IMR-90 (cell line): ENCODE results near the gene SHOX. TPM values are rescaled to one million over a fixed set of nuclear protein-coding genes. Genes with fewer than 3 reads are reported as not detected.

Experiments
- ATAC-seq: fragments of 200-7000 bp; cut with Tn5 transposase; 2 replicates; pipeline ENCODE4 v1.9.1; 2020; ENCODE audit warnings: low read depth, mild to moderate bottlenecking, moderate library complexity
- BruUV-seq: library from RNA; stranded (reverse); fragments of 400-500 nt; replicated peaks from 2 replicates; lab custom pipeline; 2021; lab: Mats Ljungman, UMichigan
- CTCF ChIA-PET: fragments of 300-600 bp; formaldehyde crosslinking; extraction: SDS; loops from one replicate; lab custom pipeline; 2021; ENCODE audit warnings: antibody characterized with exemption; lab: Yijun Ruan, JAX
- POLR2A ChIA-PET: fragments of 300-600 bp; sonication (Branson Sonifier 250); formaldehyde crosslinking; loops from one replicate; lab custom pipeline; 2022; ENCODE audit warnings: antibody characterized with exemption; ENCODE audit not compliant: unreplicated experiment; lab: Charles Lee
- DNase-seq: peaks from one replicate; pipeline ENCODE4 v3.0.0; 2013
- H2AFZ ChIP-seq: replicated peaks from 2 replicates; pipeline ENCODE3; 2013; ENCODE audit warnings: low read length, mild to moderate bottlenecking; ENCODE audit not compliant: poor library complexity
- H2AK5ac ChIP-seq: 2 replicates; pipeline ENCODE4 v1.6.1; 2013; ENCODE audit warnings: low read depth, low read length, inconsistent platforms
- H2AK9ac ChIP-seq: replicated peaks from 2 replicates; pipeline ENCODE3; 2013; ENCODE audit warnings: mild to moderate bottlenecking, low read depth, low read length, moderate library complexity; ENCODE audit not compliant: poor library complexity
- H2BK120ac ChIP-seq: 2 replicates; pipeline ENCODE4 v1.6.1; 2013; ENCODE audit warnings: low read depth, low read length, inconsistent platforms
- H2BK15ac ChIP-seq: 3 replicates; pipeline ENCODE4 v1.6.1; 2013; ENCODE audit warnings: low read depth, low read length, inconsistent platforms
- H2BK20ac ChIP-seq: 2 replicates; pipeline ENCODE4 v1.6.1; 2013; ENCODE audit warnings: low read depth, mild to moderate bottlenecking, inconsistent platforms, low read length, moderate library complexity
- H2BK5ac ChIP-seq: 2 replicates; pipeline ENCODE4 v1.6.1; 2013; ENCODE audit warnings: mild to moderate bottlenecking, low read depth, low read length, inconsistent platforms; ENCODE audit not compliant: poor library complexity, severe bottlenecking
- H3K14ac ChIP-seq: replicated peaks from 2 replicates; pipeline ENCODE4 v1.6.1; 2013; ENCODE audit warnings: low read depth, low read length, inconsistent platforms
- H3K18ac ChIP-seq: 2 replicates; pipeline ENCODE4 v1.6.1; 2013; ENCODE audit warnings: low read depth, low read length, control low read depth
- H3K23ac ChIP-seq: 2 replicates; pipeline ENCODE4 v1.6.1; 2013; ENCODE audit warnings: low read depth, low read length, inconsistent platforms
- H3K27ac ChIP-seq: 2 replicates; pipeline ENCODE4 v1.5.1; 2013; ENCODE audit warnings: mild to moderate bottlenecking, control low read depth, low read length; ENCODE audit not compliant: insufficient read depth
- H3K27me3 ChIP-seq: 2 replicates; pipeline ENCODE4 v1.6.1; 2013; ENCODE audit warnings: low read length; ENCODE audit not compliant: control insufficient read depth, insufficient read depth
- H3K36me3 ChIP-seq: 2 replicates; pipeline ENCODE4 v1.6.1; 2013; ENCODE audit warnings: low read length, mixed read lengths; ENCODE audit not compliant: control insufficient read depth, insufficient read depth
- H3K4ac ChIP-seq: 2 replicates; pipeline ENCODE4 v1.6.1; 2013; ENCODE audit warnings: low read depth, low read length, inconsistent platforms
- H3K4me1 ChIP-seq: 2 replicates; pipeline ENCODE4 v1.6.1; 2013; ENCODE audit warnings: low read length, mixed read lengths; ENCODE audit not compliant: control insufficient read depth, insufficient read depth
- H3K4me2 ChIP-seq: 2 replicates; pipeline ENCODE4 v1.6.1; 2013; ENCODE audit warnings: low read depth, mild to moderate bottlenecking, control low read depth, low read length, moderate library complexity
- H3K4me3 ChIP-seq: 2 replicates; pipeline ENCODE4 v1.5.1; 2013; ENCODE audit warnings: low read depth, mild to moderate bottlenecking, control low read depth, low read length, moderate library complexity; ENCODE audit not compliant: insufficient read depth
- H3K56ac ChIP-seq: 2 replicates; pipeline ENCODE4 v1.6.1; 2013; ENCODE audit warnings: low read length, inconsistent platforms; ENCODE audit not compliant: insufficient read depth; ENCODE audit errors: extremely low read depth
- H3K79me1 ChIP-seq, 2 experiments: 2 replicates each; pipeline ENCODE4 v1.6.1; 2013; ENCODE audit warnings: low read length in 2 of 2, inconsistent platforms in 1 of 2, low read depth in 1 of 2
- H3K9ac ChIP-seq: 2 replicates; pipeline ENCODE4 v1.6.1; 2013; ENCODE audit warnings: low read depth, low read length, control low read depth
- H3K9me1 ChIP-seq: 2 replicates; pipeline ENCODE4 v1.6.1; 2013; ENCODE audit warnings: low read length, inconsistent platforms; ENCODE audit not compliant: insufficient read depth
- H3K9me3 ChIP-seq: 2 replicates; pipeline ENCODE4 v1.6.1; 2013; ENCODE audit warnings: low read length; ENCODE audit not compliant: control insufficient read depth, insufficient read depth
- H4K20me1 ChIP-seq: 2 replicates; pipeline ENCODE4 v1.6.1; 2013; ENCODE audit warnings: low read length, inconsistent platforms; ENCODE audit not compliant: insufficient read depth
- H4K5ac ChIP-seq: 2 replicates; pipeline ENCODE4 v1.6.1; 2013; ENCODE audit warnings: mild to moderate bottlenecking, low read depth, low read length, control low read depth
- H4K8ac ChIP-seq, 2 experiments: 2 replicates each; pipeline ENCODE4 v1.6.1; 2013; ENCODE audit warnings: low read depth in 2 of 2, low read length in 2 of 2, control low read depth in 1 of 2, inconsistent platforms in 1 of 2
- H4K91ac ChIP-seq: 2 replicates; pipeline ENCODE4 v1.6.1; 2013; ENCODE audit warnings: low read depth, low read length, inconsistent platforms; ENCODE audit not compliant: insufficient read depth
- BHLHE40 ChIP-seq: fragments of 150-350 bp; IDR thresholded peaks from 2 replicates; pipeline ENCODE4 v1.6.1; 2016; ENCODE audit warnings: mild to moderate bottlenecking, low read depth, low read length
- CEBPB ChIP-seq: IDR thresholded peaks from 2 replicates; pipeline ENCODE4 v1.6.1; 2012; ENCODE audit warnings: low read depth, low read length, improper control_type of control experiment
- CHD1 ChIP-seq: IDR thresholded peaks from 2 replicates; pipeline ENCODE4 v1.6.1; 2012; ENCODE audit warnings: low read depth, low read length, improper control_type of control experiment
- FOS ChIP-seq: fragments of 150-350 bp; IDR thresholded peaks from 2 replicates; pipeline ENCODE4 v1.6.1; 2016; ENCODE audit warnings: low read depth, low read length
- MAFK ChIP-seq: IDR thresholded peaks from 2 replicates; pipeline ENCODE4 v1.6.1; 2012; ENCODE audit warnings: low read depth, low read length, improper control_type of control experiment
- MAZ ChIP-seq: IDR thresholded peaks from 2 replicates; pipeline ENCODE4 v1.6.1; 2012; ENCODE audit warnings: low read depth, mild to moderate bottlenecking, low read length, improper control_type of control experiment, moderate library complexity, borderline replicate concordance
- MXI1 ChIP-seq: IDR thresholded peaks from 2 replicates; pipeline ENCODE4 v1.6.1; 2012; ENCODE audit warnings: low read depth, mild to moderate bottlenecking, low read length, moderate library complexity, borderline replicate concordance
- NFE2L2 ChIP-seq: fragments of 150-350 bp; IDR thresholded peaks from 2 replicates; pipeline ENCODE4 v1.6.1; 2016; ENCODE audit warnings: low read depth, mild to moderate bottlenecking, low read length
- POLR2A ChIP-seq: IDR thresholded peaks from 2 replicates; pipeline ENCODE4 v1.6.1; 2012; ENCODE audit warnings: mild to moderate bottlenecking, low read depth, low read length
- RAD21 ChIP-seq: IDR thresholded peaks from 2 replicates; pipeline ENCODE4 v1.6.1; 2012; ENCODE audit warnings: low read length, improper control_type of control experiment
- RCOR1 ChIP-seq: IDR thresholded peaks from 2 replicates; pipeline ENCODE4 v1.6.1; 2012; ENCODE audit warnings: mild to moderate bottlenecking, low read length, improper control_type of control experiment; ENCODE audit not compliant: insufficient replicate concordance
- RFX5 ChIP-seq: IDR thresholded peaks from 2 replicates; pipeline ENCODE4 v1.8.0; 2012; ENCODE audit warnings: low read depth, mild to moderate bottlenecking, low read length, moderate library complexity
- SMC3 ChIP-seq: fragments of 150-350 bp; IDR thresholded peaks from 2 replicates; pipeline ENCODE4 v1.6.1; 2016; ENCODE audit warnings: low read depth, mild to moderate bottlenecking, antibody characterized with exemption, low read length, moderate library complexity
- WGBS, 2 experiments: methylation state at CpG; one replicate each; pipeline versions ENCODE4 v1.1.5 to v1.1.7; 2013; ENCODE audit warnings: missing lambda C conversion rate in 2 of 2; ENCODE audit not compliant: insufficient read length in 1 of 2; ENCODE audit errors: extremely low coverage in 2 of 2; 5-methylcytosine and 5-hydroxymethylcytosine counted together
- dilution Hi-C: fragments of 300-500 bp; cut with HindIII; formaldehyde crosslinking; loops from one replicate; pipeline ENCODE4 v1.14.3; 2018; ENCODE audit warnings: low sequenced_read_pairs; ENCODE audit not compliant: unreplicated experiment
- in situ Hi-C: fragments of 300-500 bp; cut with MboI; formaldehyde crosslinking; loops from 3 replicates; pipeline ENCODE4 v1.14.3; 2019; ENCODE audit warnings: low sequenced_read_pairs, inconsistent platforms, mixed read lengths
- intact Hi-C: fragments of 100-400 bp; cut with micrococcal nuclease; formaldehyde crosslinking; loops from 2 replicates; pipeline ENCODE4 v1.10.0; 2022
- polyA plus RNA-seq, 3 experiments: library from polyadenylated mRNA; depleted of rRNA; stranded (reverse); fragments of >200 nt; gene quantifications; 2 replicates each; pipeline ENCODE4 v1.2.3, GENCODE V29; 2012; ENCODE audit warnings: low replicate concordance in 1 of 3
- total RNA-seq: library from RNA; depleted of rRNA; stranded (reverse); fragments of >200 nt; gene quantifications from 2 replicates; pipeline ENCODE4 v1.2.3, GENCODE V29; 2012
- TF ChIP-seq, protein P1 (sequence below): fragments of 150-350 bp; IDR thresholded peaks from 2 replicates; pipeline ENCODE4 v1.6.1; 2017; ENCODE audit warnings: mild to moderate bottlenecking, antibody characterized with exemption, low read length, low read depth
- TF ChIP-seq, protein P2 (sequence below): fragments of 150-350 bp; IDR thresholded peaks from 2 replicates; pipeline ENCODE4 v1.6.1; 2016; ENCODE audit warnings: low read depth, mild to moderate bottlenecking, low read length, moderate library complexity, borderline replicate concordance
- TF ChIP-seq, protein P3 (sequence below): conservative IDR thresholded peaks from 2 replicates; pipeline ENCODE4 v1.5.1; 2012; ENCODE audit warnings: mild to moderate bottlenecking, low read depth, low read length, improper control_type of control experiment

The SHOX gene
- total and polyA plus RNA-seq, 2 of the 4 experiments (the other 2 are of a cell fraction): not detected

DNA sequence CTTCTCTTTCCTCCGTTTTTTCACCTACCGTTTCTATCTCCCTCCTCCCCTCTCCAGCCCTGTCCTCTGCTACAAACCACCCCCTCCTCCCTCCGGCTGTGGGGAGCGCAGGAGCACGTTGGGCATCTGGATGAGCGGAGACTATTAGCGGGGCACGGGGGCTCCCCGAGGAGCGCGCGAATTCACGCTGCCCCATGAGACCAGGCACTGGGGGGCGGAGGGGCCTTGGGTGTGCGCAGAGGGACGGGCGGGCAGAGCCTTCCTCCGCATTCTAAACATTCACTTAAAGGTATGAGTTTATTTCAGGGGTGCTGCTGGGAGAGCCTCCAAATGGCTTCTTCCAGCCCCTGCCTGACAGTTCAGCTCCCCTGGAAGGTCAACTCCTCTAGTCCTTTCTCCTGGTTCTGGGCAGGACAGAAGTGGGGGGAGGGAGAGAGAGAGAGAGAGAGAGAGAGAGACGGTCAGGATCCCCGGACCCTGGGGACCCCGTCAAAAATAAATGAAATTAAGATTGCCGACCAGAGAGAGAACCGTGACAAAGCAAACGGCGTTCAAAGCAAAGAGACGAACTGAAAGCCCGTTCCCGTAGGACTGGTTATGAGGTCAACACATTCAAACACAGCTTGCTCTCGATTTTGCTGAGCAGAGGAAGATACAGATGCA lies 5.0 kb downstream of the SHOX start:
- H3K9me3 ChIP-seq: no peaks in the 10 kb centered on the region
- ATAC-seq (no peak), DNase-seq (no peak)
- CTCF ChIA-PET: no interaction called here
- TF ChIP-seq POLR2A (no peak), MXI1 (no peak), NFE2L2 (no peak), CHD1 (no peak), SMC3 (no peak), CEBPB (no peak), RFX5 (no peak), BHLHE40 (no peak), MAFK (no peak), FOS (no peak), RCOR1 (no peak), MAZ (no peak), RAD21 (no peak)
- TF ChIP-seq, protein P1, sequence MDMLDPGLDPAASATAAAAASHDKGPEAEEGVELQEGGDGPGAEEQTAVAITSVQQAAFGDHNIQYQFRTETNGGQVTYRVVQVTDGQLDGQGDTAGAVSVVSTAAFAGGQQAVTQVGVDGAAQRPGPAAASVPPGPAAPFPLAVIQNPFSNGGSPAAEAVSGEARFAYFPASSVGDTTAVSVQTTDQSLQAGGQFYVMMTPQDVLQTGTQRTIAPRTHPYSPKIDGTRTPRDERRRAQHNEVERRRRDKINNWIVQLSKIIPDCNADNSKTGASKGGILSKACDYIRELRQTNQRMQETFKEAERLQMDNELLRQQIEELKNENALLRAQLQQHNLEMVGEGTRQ: no peak
- TF ChIP-seq, protein P2, sequence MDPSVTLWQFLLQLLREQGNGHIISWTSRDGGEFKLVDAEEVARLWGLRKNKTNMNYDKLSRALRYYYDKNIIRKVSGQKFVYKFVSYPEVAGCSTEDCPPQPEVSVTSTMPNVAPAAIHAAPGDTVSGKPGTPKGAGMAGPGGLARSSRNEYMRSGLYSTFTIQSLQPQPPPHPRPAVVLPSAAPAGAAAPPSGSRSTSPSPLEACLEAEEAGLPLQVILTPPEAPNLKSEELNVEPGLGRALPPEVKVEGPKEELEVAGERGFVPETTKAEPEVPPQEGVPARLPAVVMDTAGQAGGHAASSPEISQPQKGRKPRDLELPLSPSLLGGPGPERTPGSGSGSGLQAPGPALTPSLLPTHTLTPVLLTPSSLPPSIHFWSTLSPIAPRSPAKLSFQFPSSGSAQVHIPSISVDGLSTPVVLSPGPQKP: no peak
- TF ChIP-seq, protein P3, sequence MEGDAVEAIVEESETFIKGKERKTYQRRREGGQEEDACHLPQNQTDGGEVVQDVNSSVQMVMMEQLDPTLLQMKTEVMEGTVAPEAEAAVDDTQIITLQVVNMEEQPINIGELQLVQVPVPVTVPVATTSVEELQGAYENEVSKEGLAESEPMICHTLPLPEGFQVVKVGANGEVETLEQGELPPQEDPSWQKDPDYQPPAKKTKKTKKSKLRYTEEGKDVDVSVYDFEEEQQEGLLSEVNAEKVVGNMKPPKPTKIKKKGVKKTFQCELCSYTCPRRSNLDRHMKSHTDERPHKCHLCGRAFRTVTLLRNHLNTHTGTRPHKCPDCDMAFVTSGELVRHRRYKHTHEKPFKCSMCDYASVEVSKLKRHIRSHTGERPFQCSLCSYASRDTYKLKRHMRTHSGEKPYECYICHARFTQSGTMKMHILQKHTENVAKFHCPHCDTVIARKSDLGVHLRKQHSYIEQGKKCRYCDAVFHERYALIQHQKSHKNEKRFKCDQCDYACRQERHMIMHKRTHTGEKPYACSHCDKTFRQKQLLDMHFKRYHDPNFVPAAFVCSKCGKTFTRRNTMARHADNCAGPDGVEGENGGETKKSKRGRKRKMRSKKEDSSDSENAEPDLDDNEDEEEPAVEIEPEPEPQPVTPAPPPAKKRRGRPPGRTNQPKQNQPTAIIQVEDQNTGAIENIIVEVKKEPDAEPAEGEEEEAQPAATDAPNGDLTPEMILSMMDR: no peak
- H3K36me3 ChIP-seq: no peaks in the 10 kb centered on the region
- no peak overlapping the region for H2AK5ac ChIP-seq
- no peak overlapping the region for H3K27ac ChIP-seq
- H3K9ac ChIP-seq: no peak overlapping the region
- no peak overlapping the region for H4K91ac ChIP-seq
- H3K23ac ChIP-seq: no peak overlapping the region
- H3K4me1 ChIP-seq: no peaks in the 10 kb centered on the region
- H4K5ac ChIP-seq: no peak overlapping the region
- no peak overlapping the region for H2BK120ac ChIP-seq
- H2BK20ac ChIP-seq: no peak overlapping the region
- H3K4ac ChIP-seq: no peak overlapping the region
- no peaks in the 10 kb centered on the region for H3K9me1 ChIP-seq
- dilution Hi-C loops (no loop called here), intact Hi-C loops (no loop called here), in situ Hi-C loops (no loop called here)
- WGBS, 2 experiments: 0% methylated on average over 2 of the region's 29 CpGs; no CpG with 5 or more reads in 1 of the 2 experiments
- no peaks in the 10 kb centered on the region for H3K79me1 ChIP-seq
- no peak overlapping the region for H3K14ac ChIP-seq
- POLR2A ChIA-PET: no interaction called here
- no peak overlapping the region for H3K56ac ChIP-seq
- no peak overlapping the region for H3K4me3 ChIP-seq
- BruUV-seq: no TSS peak
- no peak overlapping the region for H3K18ac ChIP-seq
- no peaks in the 10 kb centered on the region for H4K20me1 ChIP-seq
- H4K8ac ChIP-seq: no peak overlapping the region
- H2BK15ac ChIP-seq: no peak overlapping the region
- no peak overlapping the region for H2BK5ac ChIP-seq
- peaks cover 24% of the 10 kb centered on the region for H3K27me3 ChIP-seq
- no peak overlapping the region for H3K4me2 ChIP-seq
- H2AFZ ChIP-seq: no peak overlapping the region
- no peak overlapping the region for H2AK9ac ChIP-seq
